IPS DF 19.7 (cell line): Measurements from ENCODE around the gene GYPA.
"Not testable (repeated sequence)": the region's sequence is repeated elsewhere in the genome, so short reads cannot be mapped to it uniquely, and the experiment has no call there.

Experiments
- DNase-seq: peaks from one replicate; pipeline ENCODE4 v3.0.0-alpha.2; 2013; ENCODE audit warnings: low read depth, low spot score

GYPA gene

DNA sequence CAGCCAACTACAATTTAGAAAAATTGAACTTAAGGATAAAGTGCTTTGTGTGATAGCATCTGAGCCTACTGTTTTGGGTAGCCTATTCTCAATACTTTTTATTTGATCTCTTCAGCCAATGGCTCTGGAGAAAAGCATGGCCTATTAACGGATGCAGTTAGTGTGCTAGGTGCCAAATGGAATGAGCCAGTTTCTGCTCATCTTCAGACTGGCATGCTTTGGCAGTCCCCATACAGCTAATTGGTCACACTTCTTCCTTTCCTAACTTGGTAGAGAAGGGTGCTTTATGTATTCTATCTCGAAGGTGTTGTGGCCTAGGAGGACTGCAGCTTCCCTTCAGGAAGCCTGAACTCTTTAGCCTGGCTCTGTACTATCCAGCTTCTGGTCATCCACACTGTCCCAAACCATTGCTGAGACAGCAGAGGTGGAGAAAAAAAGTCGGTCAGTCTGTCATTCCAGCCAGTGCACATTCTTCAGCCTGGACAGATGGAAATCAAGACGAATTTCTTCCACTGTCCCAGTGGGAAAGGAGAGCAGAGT lies 11.1 kb downstream of the GYPA start:
- not testable (repeated sequence) for DNase-seq

DNA sequence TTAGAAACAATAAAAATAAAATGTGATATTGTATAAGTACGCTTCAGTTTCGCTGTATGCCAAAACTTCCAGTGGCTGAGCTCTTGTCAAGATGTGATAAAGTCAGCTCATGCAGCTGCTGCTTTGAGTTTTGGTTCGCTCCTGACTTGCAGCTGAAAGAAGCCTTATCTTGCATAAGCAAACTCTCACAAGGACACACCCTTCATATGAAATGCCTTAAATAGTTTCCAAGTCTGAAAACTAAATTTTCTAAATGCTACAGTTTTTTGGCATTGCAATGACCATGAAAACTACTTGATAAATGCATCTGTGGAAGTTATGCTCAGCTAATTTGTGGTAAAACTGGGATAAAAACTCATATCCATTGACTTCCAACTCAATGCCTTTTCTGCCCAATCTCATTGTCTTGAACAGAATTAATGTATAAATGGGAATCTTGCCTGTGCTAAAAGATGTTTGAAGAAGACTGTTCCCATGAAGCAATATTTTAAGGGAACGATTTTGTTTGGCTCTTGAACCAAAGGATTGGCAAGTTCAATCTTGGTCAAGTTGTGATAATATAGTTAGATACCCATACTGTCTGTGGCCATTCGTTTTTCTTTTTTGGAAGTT lies 11.7 kb downstream of the GYPA start:
- DNase-seq, result not testable (repeated sequence)

DNA sequence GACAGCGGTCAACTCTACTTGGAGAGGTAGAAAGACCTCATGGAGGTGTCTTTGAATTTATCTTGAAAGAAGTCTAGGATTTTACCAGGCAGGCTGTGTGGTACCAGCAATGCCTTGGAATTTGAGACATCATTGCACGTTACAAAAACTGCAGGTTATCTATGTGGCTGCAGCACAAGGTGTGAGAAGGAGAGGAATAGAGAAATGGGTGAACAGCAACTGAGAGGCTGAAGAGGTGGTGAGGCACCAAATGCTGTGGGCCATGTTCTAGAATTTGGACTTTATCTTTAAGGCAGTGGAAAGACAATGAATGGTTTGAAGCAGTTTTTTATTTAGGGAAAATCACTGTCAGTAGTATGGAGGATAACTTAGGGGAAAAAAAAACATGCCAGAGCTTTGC lies 15.4 kb downstream of the GYPA start:
- DNase-seq, result not testable (repeated sequence)

DNA sequence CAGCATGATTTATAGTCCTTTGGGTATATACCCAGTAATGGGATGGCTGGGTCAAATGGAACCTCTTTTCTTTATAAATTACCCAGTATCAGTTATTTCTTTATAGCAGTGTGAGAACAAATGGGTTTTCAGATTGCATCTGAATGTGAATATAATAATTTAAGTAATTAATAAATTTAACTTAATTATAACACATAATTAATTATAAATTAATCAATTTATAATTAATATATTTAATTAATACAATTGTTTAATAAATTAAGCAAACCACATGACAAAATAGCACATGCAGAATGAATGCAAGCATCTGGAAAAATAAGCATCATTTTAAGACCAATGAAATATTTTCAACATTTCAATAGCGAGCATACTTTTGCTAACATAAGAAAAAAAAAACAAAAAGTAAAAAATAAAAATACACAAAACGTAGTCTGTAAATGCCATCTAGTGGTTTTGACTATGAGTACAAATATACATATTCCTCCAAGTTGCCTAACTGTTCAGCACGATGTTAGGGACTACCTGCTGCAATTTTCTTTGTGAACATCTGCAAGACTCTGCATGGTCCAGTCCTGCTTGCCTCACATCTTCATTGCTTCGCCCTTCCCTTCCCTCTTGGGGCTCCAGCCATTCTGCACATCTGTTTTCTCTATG lies 16.4 kb downstream of the GYPA start:
- DNase-seq, result not testable (repeated sequence)

DNA sequence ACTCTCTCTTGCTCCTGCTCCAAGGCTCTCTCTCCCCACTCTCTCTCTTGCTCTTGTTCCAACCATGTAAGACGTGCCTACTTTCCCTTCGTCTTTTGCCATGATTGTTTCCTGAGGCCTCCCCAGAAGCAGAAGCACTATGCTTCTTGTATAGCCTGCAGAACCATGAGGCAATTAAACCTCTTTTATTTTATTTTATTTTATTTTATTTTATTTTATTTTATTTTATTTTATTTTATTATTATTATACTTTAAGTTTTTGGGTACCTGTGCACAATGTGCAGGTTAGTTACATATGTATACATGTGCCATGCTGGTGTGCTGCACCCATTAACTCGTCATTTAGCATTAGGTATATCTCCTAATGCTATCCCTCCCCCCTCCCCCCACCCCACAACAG lies 17.2 kb downstream of the GYPA start:
- DNase-seq, result not testable (repeated sequence)

DNA sequence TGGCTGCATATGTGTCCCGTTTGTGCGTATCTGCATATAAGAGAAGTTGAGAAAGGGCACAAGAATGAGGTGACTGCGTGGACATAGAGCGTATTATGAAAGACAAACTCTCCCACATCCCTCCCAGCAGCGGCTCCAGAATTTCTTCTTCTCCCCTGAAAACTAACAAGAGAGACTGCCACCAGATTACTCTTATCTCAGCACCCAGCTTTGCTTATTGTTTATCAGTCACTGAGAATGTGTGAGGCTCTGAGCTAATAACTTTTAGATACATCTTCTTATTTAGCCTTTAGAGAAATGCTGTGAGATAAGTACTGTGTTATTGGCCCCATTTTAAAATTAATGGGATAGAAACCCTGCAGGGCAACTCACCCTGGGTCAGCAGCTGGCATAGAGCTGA lies 20.8 kb downstream of the GYPA start:
- DNase-seq, result not testable (repeated sequence)

DNA sequence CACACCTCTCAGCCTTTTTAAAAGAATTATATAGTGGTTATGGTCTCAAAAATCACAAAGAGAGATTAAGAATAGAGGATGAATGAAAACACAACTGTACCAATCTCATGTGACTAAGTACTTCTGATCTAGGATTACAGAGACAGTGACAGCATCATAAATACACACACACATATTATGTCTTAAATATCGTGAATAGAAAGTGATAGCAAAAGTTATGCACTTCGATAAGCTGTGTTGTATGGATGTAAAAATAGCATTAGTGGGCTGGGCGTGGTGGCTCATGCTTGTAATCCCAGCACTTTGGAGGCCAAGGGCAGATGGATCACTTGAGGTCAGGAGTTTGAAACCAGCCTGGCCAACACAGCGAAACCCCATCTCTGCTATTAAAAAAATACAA lies 25.0 kb downstream of the GYPA start:
- no peak for DNase-seq

DNA sequence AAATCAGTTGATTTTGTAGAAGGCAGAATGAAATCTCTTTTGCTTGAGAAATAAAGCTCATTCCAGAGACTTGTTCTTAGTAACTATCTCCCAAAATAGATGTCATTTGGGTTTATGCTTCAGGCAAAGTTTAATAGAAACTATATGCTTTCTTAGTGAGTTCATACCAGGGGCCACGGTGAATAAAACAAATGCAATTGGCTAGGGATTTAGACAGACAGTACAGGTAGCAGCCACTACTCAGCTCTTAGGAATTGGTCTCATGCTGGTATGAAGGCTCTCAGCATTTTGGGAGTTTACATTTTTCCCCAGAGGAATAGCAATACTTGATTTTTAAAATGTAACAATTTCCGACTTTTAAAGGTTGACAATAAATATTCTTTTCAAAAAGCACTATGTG lies 27.0 kb downstream of the GYPA start:
- DNase-seq, result no peak

DNA sequence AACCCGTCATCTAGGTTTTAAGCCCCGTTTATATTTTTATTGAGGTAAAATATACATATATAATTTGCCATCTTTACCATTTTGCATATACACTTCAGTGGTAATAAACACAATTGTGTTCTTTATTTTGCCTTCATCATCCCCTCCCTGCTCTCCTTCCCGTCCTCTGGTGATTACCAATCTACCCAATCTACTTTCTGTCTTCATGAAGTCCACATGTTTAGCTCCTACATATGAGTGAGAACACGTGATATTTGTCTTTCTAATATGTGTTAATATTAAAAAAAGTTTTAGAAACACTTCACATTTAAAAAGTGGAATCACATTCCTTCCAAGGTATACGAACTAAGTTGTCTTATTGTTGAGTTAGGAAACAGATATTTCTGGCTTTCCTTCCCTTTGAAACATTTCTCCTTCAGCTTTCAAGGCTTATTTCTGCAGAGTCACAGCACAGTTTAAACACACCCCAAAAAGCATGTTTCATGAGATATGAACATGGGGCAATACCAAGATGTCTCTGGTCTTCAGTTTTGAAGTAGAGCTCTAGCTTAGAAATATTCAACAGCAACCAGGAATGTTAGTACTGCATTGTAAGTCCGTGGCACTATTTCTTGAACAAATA lies 35.9 kb downstream of the GYPA start:
- no peak for DNase-seq

DNA sequence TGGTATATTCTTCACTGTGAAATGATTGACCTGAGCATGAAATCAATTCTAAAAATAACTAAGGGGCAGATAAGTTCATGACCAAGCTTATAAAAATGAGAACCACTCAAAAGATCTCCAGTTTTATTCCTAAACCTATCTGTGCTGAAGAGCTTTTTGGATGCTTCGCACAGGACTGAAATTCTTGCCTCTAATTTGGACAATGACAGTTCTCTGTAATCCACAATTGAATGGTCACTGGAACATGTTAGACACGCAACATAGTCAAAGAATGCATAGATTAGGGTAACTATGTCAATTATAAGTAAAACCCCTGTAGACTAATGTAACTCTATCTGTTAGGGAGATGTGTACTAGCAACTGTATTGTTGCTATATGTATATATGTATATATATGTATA lies 42.7 kb downstream of the GYPA start:
- DNase-seq, result not testable (repeated sequence)

DNA sequence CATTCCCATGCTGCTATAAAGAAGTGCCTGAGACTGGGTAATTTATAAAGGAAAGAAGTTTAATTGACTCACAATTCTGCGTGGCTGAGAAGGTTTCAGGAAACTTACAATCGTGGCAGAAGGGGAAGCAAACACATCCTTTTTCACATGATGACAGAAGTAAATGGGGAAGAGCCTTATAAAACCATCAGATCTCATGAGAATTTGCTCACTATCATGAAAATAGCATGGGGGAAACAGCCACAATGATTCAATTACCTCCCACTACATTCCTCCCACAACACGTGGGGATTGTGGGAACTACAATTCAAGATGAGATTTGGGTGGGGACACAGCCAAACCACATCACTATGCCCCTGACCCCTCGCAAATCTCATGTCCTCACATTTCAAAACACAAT lies 46.5 kb downstream of the GYPA start:
- DNase-seq, result not testable (repeated sequence)

DNA sequence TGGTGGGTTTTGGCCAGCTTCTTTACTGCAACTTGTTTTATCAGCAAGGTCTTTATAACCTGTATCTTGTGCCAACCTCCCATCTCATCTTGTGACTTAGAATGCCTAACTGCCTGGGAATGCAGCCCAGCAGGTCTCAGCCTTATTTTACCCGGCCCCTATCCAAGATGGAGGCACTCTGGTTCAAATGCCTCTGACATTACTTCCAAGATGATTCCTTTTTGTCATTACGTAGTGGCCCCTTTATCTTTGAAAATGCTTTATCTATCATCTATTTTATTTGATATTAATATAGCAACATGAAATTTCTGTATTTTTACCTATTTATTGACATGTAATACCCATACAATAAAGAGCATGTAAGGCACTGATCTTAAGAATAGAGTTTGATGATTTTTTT lies 49.3 kb downstream of the GYPA start:
- DNase-seq, result not testable (repeated sequence)

DNA sequence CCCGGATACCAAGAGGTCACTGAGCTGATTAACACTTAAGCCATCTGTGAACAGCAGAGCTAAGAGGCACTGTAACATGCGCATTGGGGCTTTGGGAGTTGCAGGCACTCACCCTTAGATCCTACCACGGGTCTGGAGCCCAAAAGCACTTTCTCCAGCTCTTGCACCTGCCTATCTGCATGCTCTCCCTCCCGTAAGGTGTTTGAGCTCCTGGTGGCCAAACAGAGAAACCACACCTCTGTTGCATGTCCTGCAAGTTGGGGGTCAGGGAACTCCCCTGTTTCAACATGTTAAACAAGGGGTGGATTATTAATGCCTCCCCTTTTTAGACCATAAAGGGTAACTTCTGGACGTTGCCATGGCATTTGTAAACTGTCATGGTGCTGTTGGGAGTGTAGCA lies 49.8 kb downstream of the GYPA start:
- no peak for DNase-seq

DNA sequence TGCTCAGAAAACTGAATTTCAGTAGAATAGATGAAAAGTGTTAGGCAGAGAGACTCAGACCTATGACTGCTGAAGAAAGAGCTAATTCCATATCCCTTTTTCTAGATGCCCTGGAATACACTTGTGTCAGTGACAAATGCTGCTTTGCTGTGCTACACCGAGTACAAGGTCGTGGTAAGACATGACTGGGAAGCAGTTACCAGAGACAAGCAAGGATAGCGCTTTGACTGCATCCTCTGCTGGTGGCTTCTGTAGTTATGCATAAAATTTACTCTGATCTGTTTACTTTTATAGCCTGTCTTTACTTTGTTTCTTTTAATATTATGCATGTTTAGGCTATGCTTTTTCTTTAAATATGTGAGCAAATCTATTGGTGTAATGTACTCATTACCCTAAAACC lies 58.5 kb downstream of the GYPA start:
- DNase-seq, result not testable (repeated sequence)

DNA sequence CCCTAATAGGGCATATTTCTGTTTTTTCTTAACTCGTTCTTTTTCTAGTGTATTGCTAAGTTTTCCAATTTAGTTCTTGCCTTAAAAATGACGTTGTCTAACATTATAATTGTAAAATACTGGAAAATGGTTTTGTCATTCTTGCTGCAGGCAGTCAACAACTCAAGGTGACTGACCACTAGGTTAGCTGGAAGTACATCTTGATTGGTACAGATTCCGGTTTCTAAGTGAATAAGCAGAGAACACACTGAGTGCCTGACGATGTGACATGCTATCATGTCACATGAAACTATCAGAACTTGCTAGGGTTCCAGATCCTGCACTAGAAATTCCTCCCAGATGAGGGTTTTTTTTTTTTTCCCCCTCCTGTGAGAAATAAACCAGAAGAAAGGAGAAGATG lies 60.4 kb downstream of the GYPA start:
- DNase-seq, result not testable (repeated sequence)

DNA sequence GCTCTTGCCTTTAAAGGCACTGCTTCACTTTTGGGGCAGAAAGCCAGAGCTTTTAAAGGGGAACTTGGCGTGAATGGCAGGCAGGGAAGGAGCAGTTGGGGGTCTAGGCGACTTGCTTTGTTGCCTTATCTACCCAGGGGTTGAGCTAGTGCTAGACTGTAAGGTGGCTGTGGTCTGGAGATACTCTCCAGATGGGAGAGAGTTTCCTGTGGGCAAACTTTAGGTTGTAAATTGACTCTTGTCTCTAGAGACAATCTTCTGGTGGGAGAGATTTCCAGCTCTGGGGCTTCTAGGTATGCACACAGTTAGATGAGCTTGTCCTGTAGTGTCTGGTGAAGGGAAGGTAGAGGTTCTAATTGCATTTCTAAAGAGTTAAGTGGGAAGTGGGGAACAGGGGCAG lies 61.8 kb downstream of the GYPA start:
- DNase-seq, result not testable (repeated sequence)

DNA sequence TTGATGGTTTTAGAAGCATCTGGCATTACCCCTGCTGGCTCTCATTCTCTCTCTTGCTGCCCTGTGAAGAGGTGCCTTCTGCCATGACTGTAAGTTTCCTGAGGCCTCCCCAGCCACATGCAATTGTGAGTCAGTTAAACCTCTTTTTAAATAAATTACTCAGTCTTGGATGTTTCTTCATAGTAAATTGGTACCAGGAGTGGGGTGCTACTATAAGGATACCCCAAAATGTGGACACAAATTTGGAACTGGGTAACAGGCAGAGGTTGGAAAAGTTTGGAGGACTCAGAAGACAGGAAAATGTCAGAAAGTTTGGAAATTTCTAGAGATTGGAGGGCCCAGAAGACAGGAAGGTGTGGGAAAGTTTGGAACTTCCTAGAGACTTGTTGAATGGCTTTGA lies 79.0 kb downstream of the GYPA start:
- not testable (repeated sequence) for DNase-seq

DNA sequence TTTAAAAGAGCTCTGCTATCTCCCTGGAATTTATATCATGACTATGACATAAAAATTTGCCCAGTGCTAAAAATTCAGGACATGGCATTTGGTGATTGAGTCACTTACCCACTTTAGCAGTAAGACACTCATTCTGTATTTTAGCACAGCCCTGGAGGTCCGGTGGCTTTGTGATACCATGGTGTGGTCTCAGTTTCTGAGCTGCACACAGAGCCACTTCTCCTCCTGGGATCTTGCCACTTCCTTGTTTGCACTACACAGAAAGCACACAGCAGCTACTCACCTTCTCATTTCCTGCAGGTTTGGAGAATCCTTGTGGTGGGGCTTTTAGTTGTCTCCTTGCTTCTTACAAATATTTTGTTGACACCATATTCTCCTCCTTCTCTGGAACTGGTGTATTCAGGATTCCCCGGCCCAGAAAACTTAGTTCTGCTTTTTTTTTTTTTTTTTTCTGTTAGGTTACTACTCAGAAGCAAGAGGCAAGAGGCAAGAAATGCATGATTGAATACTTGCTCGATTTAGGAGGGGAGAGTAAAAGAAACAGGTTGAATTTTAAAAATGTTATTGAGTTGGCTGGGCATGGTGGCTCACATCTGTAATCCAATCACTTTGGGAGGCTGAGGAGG lies 80.2 kb downstream of the GYPA start:
- not testable (repeated sequence) for DNase-seq
